MM.1S (cell line): ENCODE measurements around the gene PLCZ1.

ENCODE experiments used
- DNase-seq: peaks from one replicate; pipeline ENCODE4 v3.0.0-alpha.2; 2015
- H2AFZ ChIP-seq: fragments of 300-600 bp; sonication (generic); 2 replicates; pipeline ENCODE4 v1.6.0; 2016; ENCODE audit warnings: antibody characterized with exemption, low read length
- H3F3A ChIP-seq: fragments of 300-600 bp; sonication (generic); 2 replicates; pipeline ENCODE4 v1.6.1; 2016; ENCODE audit warnings: mild to moderate bottlenecking, antibody characterized with exemption, low read length, moderate library complexity, mixed read lengths; ENCODE audit not compliant: insufficient read depth
- H3K27ac ChIP-seq: fragments of 300-600 bp; sonication (generic); 2 replicates; pipeline ENCODE4 v1.5.1; 2016; ENCODE audit warnings: mild to moderate bottlenecking, low read length
- H3K27me3 ChIP-seq: fragments of 300-600 bp; sonication (generic); replicated peaks from 2 replicates; pipeline ENCODE4 v1.6.0; 2016; ENCODE audit warnings: low read length; ENCODE audit not compliant: insufficient read depth
- H3K36me3 ChIP-seq: fragments of 300-600 bp; sonication (generic); replicated peaks from 2 replicates; pipeline ENCODE4 v1.6.1; 2016; ENCODE audit warnings: mild to moderate bottlenecking, low read length, mixed read lengths; ENCODE audit not compliant: insufficient read depth
- H3K4me1 ChIP-seq: fragments of 300-600 bp; sonication (generic); 2 replicates; pipeline ENCODE4 v1.6.1; 2016; ENCODE audit warnings: low read length, mixed read lengths
- H3K4me2 ChIP-seq: fragments of 300-600 bp; sonication (generic); 2 replicates; pipeline ENCODE4 v1.6.0; 2016; ENCODE audit warnings: low read depth, low read length
- H3K4me3 ChIP-seq: fragments of 300-600 bp; sonication (generic); 2 replicates; pipeline ENCODE4 v1.5.1; 2016; ENCODE audit warnings: low read length, mixed read lengths
- H3K79me2 ChIP-seq: fragments of 300-600 bp; sonication (generic); 2 replicates; pipeline ENCODE4 v1.6.1; 2016; ENCODE audit warnings: mixed run types, low read length, mixed read lengths
- H3K9ac ChIP-seq: fragments of 300-600 bp; sonication (generic); 2 replicates; pipeline ENCODE4 v1.6.1; 2016; ENCODE audit warnings: low read length, mixed read lengths
- H3K9me2 ChIP-seq: fragments of 300-600 bp; sonication (generic); replicated peaks from 2 replicates; pipeline ENCODE4 v1.6.1; 2016; ENCODE audit warnings: mild to moderate bottlenecking, low read length, mixed read lengths; ENCODE audit not compliant: insufficient read depth
- H3K9me3 ChIP-seq: fragments of 300-600 bp; sonication (generic); replicated peaks from 2 replicates; pipeline ENCODE4 v1.6.1; 2016; ENCODE audit warnings: mild to moderate bottlenecking, low read length, mixed read lengths; ENCODE audit not compliant: insufficient read depth
- H4K20me1 ChIP-seq: fragments of 300-600 bp; sonication (generic); 2 replicates; pipeline ENCODE4 v1.6.1; 2016; ENCODE audit warnings: mild to moderate bottlenecking, low read length, moderate library complexity, mixed read lengths; ENCODE audit not compliant: insufficient read depth
- CTCF ChIP-seq: fragments of 300-600 bp; sonication (generic); IDR thresholded peaks from 2 replicates; pipeline ENCODE4 v1.5.1; 2016; ENCODE audit warnings: antibody characterized with exemption, low read length, mixed read lengths
- EZH2 ChIP-seq: fragments of 300-600 bp; sonication (generic); optimal IDR thresholded peaks from 2 replicates; pipeline ENCODE3; 2017; ENCODE audit warnings: low read depth, mild to moderate bottlenecking, antibody characterized with exemption, low read length, mixed read lengths
- EZH2phosphoT487 ChIP-seq: fragments of 300-600 bp; sonication (generic); IDR thresholded peaks from 2 replicates; pipeline ENCODE4 v1.6.1; 2018; ENCODE audit warnings: antibody characterized with exemption, low read length

PLCZ1 gene

DNA sequence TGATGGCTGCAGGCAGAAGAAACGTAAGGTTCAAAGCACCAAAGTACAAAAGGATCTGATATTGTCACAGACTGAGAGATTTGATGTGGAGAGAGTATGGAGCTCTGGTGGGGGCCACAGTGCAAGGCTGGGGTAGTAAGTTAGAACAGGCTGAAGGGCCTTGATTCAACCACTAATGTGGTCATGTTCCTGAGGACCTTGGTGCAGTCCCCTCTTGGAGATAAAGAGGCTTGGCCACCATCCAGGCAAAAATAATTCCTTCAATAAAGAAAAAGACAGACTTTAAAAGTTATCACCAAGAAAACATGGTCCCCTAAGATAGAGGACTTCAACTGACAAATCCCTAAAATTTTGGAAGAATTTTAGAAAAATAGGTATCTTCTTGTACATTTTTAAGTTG lies 17.5 kb upstream of the PLCZ1 start:
- Histone ChIP-seq H3K4me2 (no peak overlapping the region), H3K9me3 (no peaks in the 10 kb centered on the region), H3K4me3 (no peak overlapping the region), H3F3A (no peaks in the 10 kb centered on the region), H3K79me2 (no peaks in the 10 kb centered on the region), H3K9me2 (no peaks in the 10 kb centered on the region), H3K9ac (no peak overlapping the region), H3K4me1 (no peaks in the 10 kb centered on the region), H3K36me3 (no peaks in the 10 kb centered on the region), H2AFZ (no peak overlapping the region), H3K27ac (no peak overlapping the region), H3K27me3 (no peaks in the 10 kb centered on the region), H4K20me1 (no peaks in the 10 kb centered on the region)
- no peak for TF ChIP-seq CTCF
- TF ChIP-seq EZH2phosphoT487 = no peak
- TF ChIP-seq EZH2 = no peak
- DNase-seq = no peak

- Histone ChIP-seq H3K9me2 (no peaks in the 10 kb centered on the region), H3K27ac (no peak overlapping the region), H4K20me1 (no peaks in the 10 kb centered on the region), H3K4me3 (no peak overlapping the region), H3K9ac (no peak overlapping the region), H3F3A (no peaks in the 10 kb centered on the region), H3K27me3 (no peaks in the 10 kb centered on the region), H3K36me3 (no peaks in the 10 kb centered on the region), H3K4me2 (no peak overlapping the region), H3K4me1 (no peaks in the 10 kb centered on the region), H3K9me3 (no peaks in the 10 kb centered on the region), H3K79me2 (no peaks in the 10 kb centered on the region), H2AFZ (no peak overlapping the region)
- TF ChIP-seq EZH2 = no peak
- TF ChIP-seq CTCF = no peak
- no peak for TF ChIP-seq EZH2phosphoT487
- DNase-seq = no peak
Observed at GRCh38 chr12:18754124-18754707, 16.4 kb upstream of the PLCZ1 start.

GRCh38 chr12:18753481-18754123 lies 15.8 kb upstream of the PLCZ1 start:
- Histone ChIP-seq H2AFZ (no peak overlapping the region), H3K9me3 (no peaks in the 10 kb centered on the region), H3K4me1 (no peaks in the 10 kb centered on the region), H3K9me2 (no peaks in the 10 kb centered on the region), H3K4me2 (no peak overlapping the region), H3K27me3 (no peaks in the 10 kb centered on the region), H3K4me3 (no peak overlapping the region), H3K9ac (no peak overlapping the region), H3K27ac (no peak overlapping the region), H4K20me1 (no peaks in the 10 kb centered on the region), H3F3A (no peaks in the 10 kb centered on the region), H3K79me2 (no peaks in the 10 kb centered on the region), H3K36me3 (no peaks in the 10 kb centered on the region)
- TF ChIP-seq EZH2 = no peak
- no peak for DNase-seq

GRCh38 chr12:18752947-18753346 lies 15.1 kb upstream of the PLCZ1 start:
- no peaks in the 10 kb centered on the region for H3K27me3 ChIP-seq
- no peaks in the 10 kb centered on the region for H3K36me3 ChIP-seq
- TF ChIP-seq EZH2 = no peak
- H3K4me3 ChIP-seq = no peak overlapping the region
- no peak overlapping the region for H3K9ac ChIP-seq
- H2AFZ ChIP-seq = no peak overlapping the region
- H3K27ac ChIP-seq = no peak overlapping the region
- H3K4me2 ChIP-seq = no peak overlapping the region
- no peak for DNase-seq
- H3K4me1 ChIP-seq = no peaks in the 10 kb centered on the region
- H3F3A ChIP-seq = no peaks in the 10 kb centered on the region
- no peaks in the 10 kb centered on the region for H3K79me2 ChIP-seq
- no peaks in the 10 kb centered on the region for H4K20me1 ChIP-seq
- H3K9me2 ChIP-seq = no peaks in the 10 kb centered on the region
- H3K9me3 ChIP-seq = no peaks in the 10 kb centered on the region
